SK-N-SH (cell line): Measurements from ENCODE around the gene SRXN1.

Experiments
- GABPA ChIP-seq: IDR thresholded peaks from 2 replicates; pipeline ENCODE4 v1.4.0; 2012; ENCODE audit warnings: low read depth, mild to moderate bottlenecking
- NRF1 ChIP-seq: IDR thresholded peaks from 2 replicates; pipeline ENCODE4 v1.6.1; 2012; ENCODE audit warnings: low read depth, mild to moderate bottlenecking, low read length
- TAF1 ChIP-seq: IDR thresholded peaks from 2 replicates; pipeline ENCODE4 v1.6.1; 2012; ENCODE audit warnings: low read depth, mild to moderate bottlenecking, low read length, moderate library complexity, borderline replicate concordance
- TCF12 ChIP-seq: IDR thresholded peaks from 2 replicates; pipeline ENCODE4 v1.4.0; 2012
- YY1 ChIP-seq: IDR thresholded peaks from 2 replicates; pipeline ENCODE4 v1.4.0; 2012; ENCODE audit warnings: low read depth, mild to moderate bottlenecking
- TF ChIP-seq, protein P1 (sequence below): fragments of 200-600 bp; sonication (generic); IDR thresholded peaks from 2 replicates; pipeline ENCODE4 v1.6.1; 2017; ENCODE audit warnings: antibody characterized with exemption, mild to moderate bottlenecking, moderate library complexity

DNA sequence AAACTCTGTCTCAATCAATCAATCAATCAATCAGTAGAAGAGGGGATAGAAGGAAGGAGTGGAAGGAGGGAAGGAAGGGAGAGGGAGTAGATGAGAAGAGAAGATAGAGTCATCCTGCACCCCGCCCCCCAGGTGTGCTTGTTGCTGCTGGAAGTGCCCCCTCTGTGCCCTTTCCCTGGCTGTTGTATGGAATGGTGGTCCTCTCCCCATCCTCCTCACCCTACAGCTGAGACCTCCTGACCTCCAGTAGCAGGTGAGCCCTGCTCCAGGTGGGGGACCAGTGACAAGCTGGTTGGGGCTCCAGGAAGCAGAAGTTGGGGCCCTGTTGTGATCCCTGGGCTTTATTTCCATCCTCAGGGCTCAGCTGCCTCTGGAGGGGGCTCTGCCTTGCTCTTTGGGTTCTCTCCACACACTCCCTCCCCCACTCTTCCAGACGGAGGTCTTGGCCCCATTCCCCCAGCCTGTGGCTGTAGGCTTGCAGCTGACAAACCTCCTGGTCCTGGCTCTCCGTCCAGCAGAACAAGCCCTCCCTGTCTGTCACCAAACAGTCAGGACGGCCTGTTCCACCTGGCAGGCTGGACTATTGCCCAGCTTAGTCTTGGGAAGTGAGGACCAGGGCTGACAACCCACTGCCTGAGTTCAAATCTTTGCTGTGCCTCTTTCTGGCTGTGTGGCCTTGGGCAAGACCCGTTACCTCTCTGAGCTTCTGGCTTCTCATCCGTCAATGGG, 48.6 kb upstream of the SRXN1 start:
- TF ChIP-seq TCF12 (no peak), YY1 (no peak), TAF1 (no peak), NRF1 (no peak), GABPA (no peak)
- TF ChIP-seq, protein P1, sequence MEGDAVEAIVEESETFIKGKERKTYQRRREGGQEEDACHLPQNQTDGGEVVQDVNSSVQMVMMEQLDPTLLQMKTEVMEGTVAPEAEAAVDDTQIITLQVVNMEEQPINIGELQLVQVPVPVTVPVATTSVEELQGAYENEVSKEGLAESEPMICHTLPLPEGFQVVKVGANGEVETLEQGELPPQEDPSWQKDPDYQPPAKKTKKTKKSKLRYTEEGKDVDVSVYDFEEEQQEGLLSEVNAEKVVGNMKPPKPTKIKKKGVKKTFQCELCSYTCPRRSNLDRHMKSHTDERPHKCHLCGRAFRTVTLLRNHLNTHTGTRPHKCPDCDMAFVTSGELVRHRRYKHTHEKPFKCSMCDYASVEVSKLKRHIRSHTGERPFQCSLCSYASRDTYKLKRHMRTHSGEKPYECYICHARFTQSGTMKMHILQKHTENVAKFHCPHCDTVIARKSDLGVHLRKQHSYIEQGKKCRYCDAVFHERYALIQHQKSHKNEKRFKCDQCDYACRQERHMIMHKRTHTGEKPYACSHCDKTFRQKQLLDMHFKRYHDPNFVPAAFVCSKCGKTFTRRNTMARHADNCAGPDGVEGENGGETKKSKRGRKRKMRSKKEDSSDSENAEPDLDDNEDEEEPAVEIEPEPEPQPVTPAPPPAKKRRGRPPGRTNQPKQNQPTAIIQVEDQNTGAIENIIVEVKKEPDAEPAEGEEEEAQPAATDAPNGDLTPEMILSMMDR: no peak
